ENCODE measurements around the gene TTC23L. TPM values are rescaled to one million over a fixed set of nuclear protein-coding genes. Genes with fewer than 3 reads are reported as not detected.
A peak's percentile ranks its signal among the peaks of the same experiment; 100 is the strongest.

TTC23L gene, protein sequence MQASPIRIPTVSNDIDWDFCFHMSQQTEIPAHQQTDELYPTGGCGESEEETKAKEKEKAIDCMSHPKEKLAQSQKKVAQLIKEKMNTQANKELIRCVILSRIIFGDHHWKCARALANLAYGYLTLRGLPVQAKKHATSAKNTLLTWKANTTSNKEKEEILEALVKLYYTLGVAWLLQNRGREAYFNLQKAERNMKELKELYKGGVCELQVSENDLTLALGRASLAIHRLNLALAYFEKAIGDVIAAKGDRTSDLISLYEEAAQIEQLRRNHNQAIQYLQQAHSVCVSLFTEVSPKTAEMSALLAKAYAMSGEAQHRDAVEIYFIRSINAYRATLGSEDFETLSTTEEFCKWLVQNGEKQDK
- total RNA-seq: 0.10 TPM

DNA sequence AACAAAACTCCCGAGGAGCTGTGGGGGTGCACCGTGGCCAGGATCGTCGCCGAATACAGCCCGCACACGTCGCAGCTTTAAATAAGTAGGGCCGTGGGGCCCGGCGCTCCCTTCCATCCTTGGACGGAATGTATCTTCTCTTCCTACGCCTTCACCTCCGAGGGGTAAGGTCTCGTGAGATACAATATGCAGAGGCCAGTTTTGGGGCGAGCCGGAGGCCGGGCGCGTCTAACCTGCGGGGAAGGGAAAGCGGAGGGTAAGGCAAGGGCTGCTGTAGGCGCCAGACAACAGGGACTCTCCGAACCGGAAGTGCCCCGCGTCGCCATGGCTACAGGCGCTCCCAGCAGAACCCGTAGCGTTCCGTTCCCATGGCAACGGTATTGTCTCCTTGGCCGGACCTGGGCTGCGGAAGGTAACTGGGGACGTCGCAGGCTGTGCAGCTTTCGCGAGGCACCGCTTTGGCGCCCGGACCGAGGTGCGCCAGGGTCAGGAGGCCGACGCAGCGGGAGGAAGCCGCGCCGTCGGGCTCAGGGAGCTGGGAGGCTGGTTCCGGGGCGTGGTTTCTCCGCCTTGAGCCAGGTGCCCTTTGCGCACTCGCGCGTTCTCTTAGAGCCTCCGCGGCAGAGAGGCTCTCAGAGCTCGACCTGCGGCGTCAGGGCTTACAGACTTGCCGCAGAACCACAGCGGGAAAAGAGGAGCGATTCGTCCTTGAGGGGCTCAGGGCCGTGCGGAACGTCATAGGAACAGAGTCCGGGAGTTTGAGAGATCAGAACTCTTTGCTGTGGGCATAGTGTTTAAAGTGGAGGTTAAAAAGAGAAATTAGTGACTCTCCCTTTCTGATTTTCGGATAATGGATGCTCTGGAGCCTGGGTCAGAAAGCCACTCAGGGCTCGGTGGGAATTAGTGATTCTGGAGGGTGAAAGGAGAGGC is at the start of gene TTC23L:
TSS of gene TTC23L (plus strand) at position 380 of the 930 bp plus-strand sequence. CDS start 1,508 bp downstream, outside the sequence.
- Histone ChIP-seq H3K4me3 (ENCODE audit: low read length) (peak within 1 kb of the TSS; percentile 66), H3K9me3 (ENCODE audit: low read depth, low read length) (no peaks in the 10 kb centered on the region), H3K27me3 (ENCODE audit: insufficient read depth, low read length) (no peaks in the 10 kb centered on the region), H3K4me1 (ENCODE audit: insufficient read depth, low read length) (peaks cover 11% of the 10 kb centered on the region)

DNA sequence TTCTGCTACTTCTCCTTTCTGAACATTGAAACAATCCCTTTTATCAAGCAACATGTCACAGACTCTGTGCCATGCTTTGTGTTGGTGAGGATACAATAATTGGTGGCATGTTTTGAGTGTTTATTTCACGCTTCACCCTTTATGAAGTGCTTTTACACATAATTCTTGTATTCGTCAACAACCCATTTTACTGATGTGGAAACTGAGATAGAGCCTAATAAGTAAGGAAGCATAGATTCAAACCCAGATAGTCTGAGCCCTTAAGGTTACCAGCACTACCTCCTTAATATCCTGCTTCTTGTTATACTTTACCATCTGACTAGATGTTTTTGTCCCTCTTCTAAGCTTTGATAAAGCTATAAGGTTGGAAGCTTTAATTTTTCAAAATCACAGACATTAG is 49.3 kb upstream of the TTC23L start:
- Histone ChIP-seq H3K27me3 (ENCODE audit: insufficient read depth, low read length) (no peaks in the 10 kb centered on the region), H3K9me3 (ENCODE audit: low read depth, low read length) (no peaks in the 10 kb centered on the region), H3K4me3 (ENCODE audit: low read length) (no peak overlapping the region), H3K4me1 (ENCODE audit: insufficient read depth, low read length) (no peaks in the 10 kb centered on the region)

DNA sequence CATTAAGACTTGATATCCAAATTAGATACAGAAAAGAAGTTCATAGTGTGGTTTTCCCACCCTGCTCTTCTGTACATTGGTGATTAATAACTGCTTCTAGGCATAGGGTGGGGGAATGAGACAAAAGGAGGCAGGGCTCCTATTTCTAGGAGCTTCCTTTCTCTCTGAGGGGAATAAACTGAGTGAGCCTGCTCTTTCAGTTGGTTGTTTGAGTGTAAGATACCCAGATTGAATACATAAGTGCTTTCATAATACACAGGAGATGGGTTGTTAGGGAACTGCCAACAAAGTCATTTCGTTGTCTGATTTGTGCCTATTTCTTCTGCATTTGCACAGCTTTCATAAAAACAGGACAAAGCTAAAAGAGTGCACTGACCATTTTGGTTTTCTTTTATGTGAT is 48.9 kb upstream of the TTC23L start:
- Histone ChIP-seq H3K4me1 (ENCODE audit: insufficient read depth, low read length) (no peaks in the 10 kb centered on the region), H3K9me3 (ENCODE audit: low read depth, low read length) (no peaks in the 10 kb centered on the region), H3K4me3 (ENCODE audit: low read length) (no peak overlapping the region), H3K27me3 (ENCODE audit: insufficient read depth, low read length) (no peaks in the 10 kb centered on the region)

DNA sequence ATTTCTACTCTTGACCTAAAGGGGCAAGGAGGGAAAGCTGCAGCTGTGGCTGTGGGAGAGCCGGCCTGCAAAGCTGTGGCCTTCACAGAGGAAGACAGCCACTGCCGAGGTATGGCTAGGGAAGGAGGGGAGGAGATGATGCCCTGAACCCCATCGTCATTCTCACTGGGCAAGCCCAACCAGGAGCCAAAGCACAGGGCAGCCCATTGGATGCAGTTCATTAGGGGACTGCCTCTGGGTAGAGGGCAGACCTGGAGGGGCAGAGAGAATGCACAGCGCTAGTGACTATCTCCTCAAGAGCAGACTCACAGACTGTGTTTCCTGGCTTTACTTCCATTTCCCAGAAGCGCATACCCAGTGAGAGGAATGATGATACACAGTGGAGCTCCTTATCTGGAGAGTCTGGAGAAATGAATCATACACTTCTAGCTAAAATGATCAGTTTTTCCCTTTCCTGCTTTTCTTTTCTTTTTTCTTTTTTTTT is 47.2 kb upstream of the TTC23L start:
- Histone ChIP-seq H3K27me3 (ENCODE audit: insufficient read depth, low read length) (no peaks in the 10 kb centered on the region), H3K9me3 (ENCODE audit: low read depth, low read length) (no peaks in the 10 kb centered on the region), H3K4me3 (ENCODE audit: low read length) (no peak overlapping the region), H3K4me1 (ENCODE audit: insufficient read depth, low read length) (no peaks in the 10 kb centered on the region)

DNA sequence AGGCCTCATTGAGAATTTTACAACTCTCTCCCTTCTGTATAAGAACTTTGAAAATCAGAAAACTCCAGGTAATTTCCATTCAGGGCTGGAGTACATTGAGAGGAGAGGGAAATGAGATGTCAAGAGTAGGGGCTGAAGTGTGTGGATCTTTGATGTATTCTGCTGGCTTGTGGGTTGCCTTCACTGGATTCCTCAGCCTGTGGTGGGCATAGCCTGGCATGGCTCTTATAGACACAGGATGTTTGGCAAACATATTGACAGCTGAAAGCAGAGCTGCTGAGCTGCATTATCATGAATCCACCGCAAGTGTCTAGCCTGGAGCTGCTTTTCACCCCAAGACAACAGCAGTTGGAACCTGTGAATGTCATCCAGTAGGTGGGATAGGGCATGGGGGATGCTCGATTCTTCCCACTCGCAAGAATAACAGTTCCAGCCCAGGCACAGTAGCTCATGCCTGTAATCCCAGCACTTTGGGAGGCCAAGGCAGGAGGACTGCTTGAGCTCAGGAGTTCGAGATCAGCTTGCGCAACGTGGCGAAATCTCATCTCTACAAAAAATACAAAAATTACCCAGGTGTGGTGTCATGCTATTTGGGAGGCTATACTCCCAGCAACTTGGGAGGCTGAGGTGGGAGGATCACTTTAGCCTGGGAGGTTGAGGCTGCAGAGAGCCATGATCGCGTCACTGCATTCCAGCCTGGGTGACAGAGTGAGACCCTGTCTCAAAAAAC is 36.0 kb upstream of the TTC23L start:
- Histone ChIP-seq H3K4me1 (ENCODE audit: insufficient read depth, low read length) (no peaks in the 10 kb centered on the region), H3K9me3 (ENCODE audit: low read depth, low read length) (no peaks in the 10 kb centered on the region), H3K4me3 (ENCODE audit: low read length) (no peak overlapping the region), H3K27me3 (ENCODE audit: insufficient read depth, low read length) (no peaks in the 10 kb centered on the region)

DNA sequence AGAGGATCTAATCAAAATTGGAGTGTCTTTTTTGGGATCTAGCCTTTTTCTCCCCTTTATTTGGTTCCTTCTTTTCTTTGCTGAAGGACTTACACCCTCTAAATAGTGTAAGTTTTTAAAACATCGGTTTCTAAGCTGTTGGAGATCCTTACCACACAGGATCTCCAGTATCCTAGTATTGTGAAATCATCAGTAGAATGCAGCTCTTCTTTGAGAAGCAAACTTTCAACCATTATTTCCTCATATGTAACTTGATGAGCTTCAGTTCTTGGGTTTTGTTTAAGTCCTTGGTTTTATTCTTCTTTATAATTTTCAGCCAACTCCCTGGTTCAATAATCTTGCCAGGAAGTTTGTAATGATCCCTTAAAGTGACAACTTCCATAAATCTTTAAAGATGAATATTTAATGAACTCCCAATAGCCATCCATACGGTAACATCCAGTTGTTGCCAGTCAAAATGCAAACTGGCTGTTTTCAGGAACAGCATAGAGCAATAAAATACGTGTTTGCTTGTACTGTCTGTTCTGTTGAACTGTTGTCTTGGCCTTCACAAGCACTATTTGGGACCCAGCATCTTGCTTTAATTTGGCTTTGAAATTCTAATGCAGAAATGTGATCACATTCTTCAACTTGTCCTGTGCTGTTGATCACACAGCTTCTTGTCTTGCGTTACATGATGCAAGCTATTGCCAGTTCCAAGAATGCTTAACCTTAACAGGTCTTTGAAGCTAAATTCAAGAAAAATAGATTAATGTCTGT is 34.8 kb upstream of the TTC23L start:
- Histone ChIP-seq H3K9me3 (ENCODE audit: low read depth, low read length) (no peaks in the 10 kb centered on the region), H3K4me1 (ENCODE audit: insufficient read depth, low read length) (no peaks in the 10 kb centered on the region), H3K27me3 (ENCODE audit: insufficient read depth, low read length) (no peaks in the 10 kb centered on the region), H3K4me3 (ENCODE audit: low read length) (no peak overlapping the region)

DNA sequence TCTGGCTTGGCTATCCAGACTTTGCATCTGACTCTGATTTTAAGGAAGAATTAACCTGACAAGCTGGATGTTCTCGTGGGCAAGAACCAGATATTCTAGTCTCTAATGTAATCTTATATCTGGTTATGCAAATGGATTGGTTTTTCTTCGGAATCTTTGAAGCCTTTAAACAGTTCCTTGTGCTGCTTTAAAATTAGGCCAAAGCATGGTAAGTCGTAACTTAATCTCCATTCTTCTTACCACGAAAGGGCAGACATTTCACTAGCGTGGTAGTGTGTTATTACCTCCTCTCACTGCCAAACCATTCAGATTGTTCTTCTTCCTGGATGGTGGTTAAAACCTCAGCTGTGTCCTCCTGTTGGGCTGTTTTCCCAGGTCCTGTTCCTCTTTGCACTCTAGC is 34.1 kb upstream of the TTC23L start:
- Histone ChIP-seq H3K4me1 (ENCODE audit: insufficient read depth, low read length) (no peaks in the 10 kb centered on the region), H3K4me3 (ENCODE audit: low read length) (no peak overlapping the region), H3K27me3 (ENCODE audit: insufficient read depth, low read length) (no peaks in the 10 kb centered on the region), H3K9me3 (ENCODE audit: low read depth, low read length) (no peaks in the 10 kb centered on the region)

DNA sequence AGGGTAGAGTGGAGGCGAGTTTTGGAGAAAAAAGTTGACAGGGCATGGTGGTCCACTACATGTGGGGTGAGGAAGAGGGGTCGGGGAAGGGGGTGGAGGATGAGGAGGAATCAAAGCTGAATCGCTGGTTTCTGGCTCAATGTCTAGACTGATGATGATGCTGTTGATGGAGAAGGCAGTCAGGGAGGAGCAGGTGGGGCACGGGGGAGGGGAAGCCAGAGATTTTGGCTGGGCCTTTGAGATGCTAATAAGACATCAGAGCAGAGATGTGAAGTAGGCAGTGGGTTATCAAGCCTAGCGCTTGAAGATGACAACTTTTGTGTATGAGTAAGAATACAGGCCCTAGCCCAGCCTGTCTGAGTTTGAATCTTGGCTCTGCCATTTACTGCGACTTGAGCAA is 32.4 kb upstream of the TTC23L start:
- H3K9me3 ChIP-seq (ENCODE audit: low read depth, low read length): no peaks in the 10 kb centered on the region
- H3K4me3 ChIP-seq (ENCODE audit: low read length): no peak overlapping the region
- H3K4me1 ChIP-seq (ENCODE audit: insufficient read depth, low read length): no peaks in the 10 kb centered on the region
- no peaks in the 10 kb centered on the region for H3K27me3 ChIP-seq (ENCODE audit: insufficient read depth, low read length)

DNA sequence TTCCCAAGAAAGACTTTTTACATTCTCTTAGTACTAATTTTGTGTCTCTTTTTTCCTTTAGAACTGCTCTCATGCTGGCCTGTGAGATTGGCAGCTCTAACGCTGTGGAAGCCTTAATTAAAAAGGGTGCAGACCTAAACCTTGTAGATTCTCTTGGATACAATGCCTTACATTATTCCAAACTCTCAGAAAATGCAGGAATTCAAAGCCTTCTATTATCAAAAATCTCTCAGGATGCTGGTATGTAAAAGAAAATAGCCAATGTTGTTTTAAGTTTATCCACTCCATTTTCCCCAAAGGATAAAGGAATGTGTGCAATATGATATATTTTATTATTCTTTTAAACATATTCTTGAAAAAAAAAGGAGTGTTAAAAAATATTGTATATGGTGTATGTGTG is 27.3 kb upstream of the TTC23L start:
- no peaks in the 10 kb centered on the region for H3K9me3 ChIP-seq (ENCODE audit: low read depth, low read length)
- no peaks in the 10 kb centered on the region for H3K27me3 ChIP-seq (ENCODE audit: insufficient read depth, low read length)
- no peak overlapping the region for H3K4me3 ChIP-seq (ENCODE audit: low read length)
- H3K4me1 ChIP-seq (ENCODE audit: insufficient read depth, low read length): no peaks in the 10 kb centered on the region

DNA sequence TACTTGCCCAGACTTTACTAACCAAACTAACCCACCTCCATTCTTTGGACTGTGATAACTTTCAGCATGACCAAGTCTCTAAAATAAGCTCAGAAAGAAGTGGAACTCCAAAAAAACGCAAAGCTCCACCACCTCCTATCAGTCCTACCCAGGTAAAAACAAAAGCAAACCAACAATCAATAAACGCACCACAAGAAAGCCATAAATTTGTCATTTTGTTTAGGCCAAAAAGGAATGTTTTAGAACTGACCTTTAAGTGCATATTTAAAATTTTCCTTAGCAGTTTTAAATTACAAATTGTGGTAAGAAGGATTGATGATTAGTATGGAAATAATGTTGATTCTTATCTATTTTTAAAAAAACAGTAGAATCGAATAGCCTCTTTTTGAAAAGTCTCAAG is 25.5 kb upstream of the TTC23L start:
- Histone ChIP-seq H3K4me3 (ENCODE audit: low read length) (no peak overlapping the region), H3K9me3 (ENCODE audit: low read depth, low read length) (no peaks in the 10 kb centered on the region), H3K27me3 (ENCODE audit: insufficient read depth, low read length) (no peaks in the 10 kb centered on the region), H3K4me1 (ENCODE audit: insufficient read depth, low read length) (no peaks in the 10 kb centered on the region)

DNA sequence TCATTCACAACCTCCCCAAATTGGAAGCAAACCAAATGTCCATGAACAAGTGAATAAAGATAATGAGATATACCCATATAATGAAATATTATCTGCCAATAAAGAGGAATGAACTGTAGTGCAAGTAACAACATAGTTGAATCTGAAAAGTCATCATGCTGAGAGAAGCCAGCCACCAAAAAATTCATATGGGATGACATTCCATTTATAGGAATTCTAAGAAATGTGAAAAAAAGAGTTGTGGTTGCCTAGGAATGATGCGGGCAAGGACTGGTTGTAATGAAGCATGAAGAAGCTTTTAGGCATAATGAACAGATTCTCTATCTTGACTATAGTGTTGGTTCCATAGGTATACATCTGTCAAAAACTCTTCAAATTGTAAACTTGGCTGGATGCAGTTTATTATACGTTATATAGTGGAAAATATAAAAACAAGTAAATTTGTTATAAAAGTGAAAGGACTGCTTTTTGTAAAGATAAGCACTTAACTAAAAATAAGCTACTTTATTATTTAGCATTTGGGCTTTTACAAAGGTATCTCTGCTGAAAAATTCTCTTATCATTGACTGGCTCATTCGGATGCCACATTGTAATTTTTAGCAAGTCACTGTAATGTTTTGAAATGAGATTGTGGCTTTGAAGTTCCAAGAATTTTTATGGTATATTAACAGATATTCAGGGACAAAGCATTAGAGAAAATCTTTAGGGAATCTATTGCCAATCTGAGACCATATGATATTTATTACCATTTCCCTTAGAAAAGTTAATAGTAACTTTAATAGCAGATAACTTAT is 21.2 kb upstream of the TTC23L start:
- Histone ChIP-seq H3K4me1 (ENCODE audit: insufficient read depth, low read length) (no peaks in the 10 kb centered on the region), H3K9me3 (ENCODE audit: low read depth, low read length) (no peaks in the 10 kb centered on the region), H3K4me3 (ENCODE audit: low read length) (no peak overlapping the region), H3K27me3 (ENCODE audit: insufficient read depth, low read length) (no peaks in the 10 kb centered on the region)

DNA sequence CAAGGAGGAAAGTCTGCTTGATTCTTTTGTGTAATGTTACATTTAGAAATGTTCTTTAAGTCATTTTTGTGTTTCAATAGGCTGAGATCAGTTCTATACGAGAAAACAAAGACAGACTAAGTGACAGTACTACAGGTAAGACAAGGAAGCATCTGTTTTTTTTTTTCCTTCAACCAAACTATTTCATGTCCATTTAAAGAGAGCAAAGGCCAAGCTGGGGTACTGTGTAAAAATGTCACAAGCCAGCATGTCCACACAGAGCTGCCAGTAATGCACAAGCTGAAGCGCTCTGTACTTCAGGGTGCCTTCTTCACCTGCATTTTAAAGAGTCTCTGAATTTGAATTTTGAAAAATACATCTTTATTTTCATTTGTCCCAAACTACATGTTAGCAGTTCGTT is 20.2 kb upstream of the TTC23L start:
- no peaks in the 10 kb centered on the region for H3K27me3 ChIP-seq (ENCODE audit: insufficient read depth, low read length)
- H3K4me3 ChIP-seq (ENCODE audit: low read length): no peak overlapping the region
- no peaks in the 10 kb centered on the region for H3K4me1 ChIP-seq (ENCODE audit: insufficient read depth, low read length)
- H3K9me3 ChIP-seq (ENCODE audit: low read depth, low read length): no peaks in the 10 kb centered on the region

DNA sequence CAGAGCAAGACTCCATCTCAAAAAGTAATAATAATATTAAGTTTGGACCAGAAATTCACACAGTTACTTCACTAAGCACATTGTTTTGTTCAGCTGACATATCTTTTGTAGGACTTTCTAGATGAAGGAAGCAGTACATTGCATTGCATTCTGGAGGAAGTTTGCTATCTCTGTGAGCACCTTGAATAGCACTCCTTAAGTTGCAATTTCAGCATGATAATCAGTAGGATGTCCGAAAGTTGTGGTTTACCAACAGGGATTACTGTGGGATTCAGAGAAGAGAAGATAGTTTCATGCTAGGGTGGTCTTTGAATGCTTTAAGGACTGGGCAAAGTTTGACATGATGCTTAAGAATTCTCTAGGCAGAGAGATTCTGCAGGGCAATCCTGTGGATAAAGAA is 18.4 kb upstream of the TTC23L start:
- Histone ChIP-seq H3K4me1 (ENCODE audit: insufficient read depth, low read length) (no peaks in the 10 kb centered on the region), H3K9me3 (ENCODE audit: low read depth, low read length) (no peaks in the 10 kb centered on the region), H3K27me3 (ENCODE audit: insufficient read depth, low read length) (no peaks in the 10 kb centered on the region), H3K4me3 (ENCODE audit: low read length) (no peak overlapping the region)

Data from mononuclear cell (primary cell).